Heart right ventricle (tissue), 16 donors: ENCODE data around the gene SHISAL1. TPM values are rescaled to one million over a fixed set of nuclear protein-coding genes. Genes with fewer than 3 reads are reported as not detected.

Experiments
- ATAC-seq, 8 donors: fragments of 200-7000 bp; cut with Tn5 transposase; one replicate each; pipeline ENCODE4 v1.9.1; 2020; ENCODE audit warnings: mild to moderate bottlenecking in 8 of 8, moderate library complexity in 8 of 8, moderate number of reproducible peaks in 1 of 8
- DNase-seq, 2 donors: peaks; one replicate each; pipeline ENCODE4 v3.0.0-alpha.2; 2020
- H3K27ac ChIP-seq, 10 donors: fragments of 200-600 bp; sonication (generic) in 2 of 10; one replicate each; pipeline versions ENCODE4 v1.5.0 to v1.8.0; 2020 to 2022; ENCODE audit warnings: mild to moderate bottlenecking in 3 of 10
- H3K27me3 ChIP-seq, 7 donors: fragments of 200-600 bp; one replicate each; pipeline ENCODE4 v1.8.0; 2021 to 2022; ENCODE audit warnings: mild to moderate bottlenecking in 2 of 7
- H3K36me3 ChIP-seq, 9 donors: fragments of 200-600 bp; sonication (generic) in 1 of 9; one replicate each; pipeline versions ENCODE4 v1.5.0 to v1.8.0; 2020 to 2022; ENCODE audit warnings: mild to moderate bottlenecking in 2 of 9
- H3K4me1 ChIP-seq, 9 donors: fragments of 200-600 bp; sonication (generic) in 1 of 9; one replicate each; pipeline versions ENCODE4 v1.5.0 to v1.8.0; 2020 to 2022; ENCODE audit warnings: mild to moderate bottlenecking in 4 of 9
- H3K4me3 ChIP-seq, 10 donors: fragments of 200-600 bp; sonication (generic) in 2 of 10; one replicate each; pipeline versions ENCODE4 v1.5.0 to v1.8.0; 2020 to 2022; ENCODE audit warnings: mild to moderate bottlenecking in 7 of 10, moderate library complexity in 2 of 10
- H3K9me3 ChIP-seq, 11 donors: fragments of 200-600 bp in 10 of 11; sonication (generic) in 2 of 11; one replicate each; pipeline versions ENCODE4 v1.5.0 to v1.8.0; 2013 to 2022; ENCODE audit warnings: mild to moderate bottlenecking in 2 of 11, control low read depth in 1 of 11, moderate library complexity in 1 of 11
- WGBS, 2 donors: extraction: QIAGEN DNeasy Blood & Tissue Kit; methylation state at CpG; one replicate each; pipeline ENCODE4 v1.1.7; 2013; ENCODE audit warnings: inconsistent platforms in 1 of 2; 5-methylcytosine and 5-hydroxymethylcytosine counted together
- intact Hi-C, 10 donors: fragments of 100-400 bp; cut with DNase I; formaldehyde crosslinking; loops; one replicate each; pipeline versions ENCODE4 v1.11.1 to v1.14.2; 2022
- polyA plus RNA-seq, 2 donors: library from polyadenylated mRNA; stranded (reverse); fragments of 200-250 nt; gene quantifications; one replicate each; pipeline ENCODE4 v1.2.3, GENCODE V29; 2013
- total RNA-seq, 10 donors: library from RNA; stranded (reverse); fragmentation: NEBNext Ultra II Directional in 3 of 10; extraction: Animal tissue kit (Norgen Biotek cat#: 25700) in 3 of 10; gene quantifications; one replicate each; pipeline versions ENCODE4 v1.2.1 to v1.2.4, GENCODE V29; 2021 to 2023
- TF ChIP-seq, protein P1 (sequence below), 9 donors: fragments of 200-600 bp; sonication (generic) in 2 of 9; IDR thresholded peaks; one replicate each; pipeline versions ENCODE4 v1.5.0 to v1.8.0; 2021 to 2022; ENCODE audit warnings: antibody characterized with exemption in 9 of 9, mild to moderate bottlenecking in 5 of 9, moderate library complexity in 1 of 9
- donor health status: Arrhythmogenic right ventricular cardiomyopathy.
- donor health status: ischemic (EF 13 %, LVEDD 7.1; RV severe dilation, severe dysfunction).
- donor health status: healthy with polysubstance abuse.
- donor health status: DM: no; HTN: yes; CAD: no.
- donor health status: DM: no; HTN: no; CAD: no.
- donor health status: ischemic (EF 25% LVEDD 6.9; RV normal size, moderate dysfunction).
- donor health status: ischemic (EF 25% LVEDD 5.7; RV mildly dilated, moderate dysfunction).
- donor health status: healthy.
- donor health status: DM: yes; HTN: yes; CAD: no.
- donor health status: Ischemic cardiomyopathy.
- donor health status: ischemic (EF 35%, LVEDD 5.7; RV mildly dilated, moderate dysfunction).
- donor health status: nonischemic (EF 11% LVEDD 7.7; RV severe dilation, severe dysfunction).
- donor health status: DM: yes; HTN: yes; CAD: no.
- donor health status: PGD.
- donor health status: ischemic (EF 29% LVEDD 5.4; RV normal size, mild dysfunction).
- donor health status: nonischemic (EF 23%, LVEDD 6.1; RV moderate dilation, normal function).

SHISAL1 gene
- total and polyA plus RNA-seq, 12 donors = 0.15 to 1.7 (median 0.63) TPM

DNA sequence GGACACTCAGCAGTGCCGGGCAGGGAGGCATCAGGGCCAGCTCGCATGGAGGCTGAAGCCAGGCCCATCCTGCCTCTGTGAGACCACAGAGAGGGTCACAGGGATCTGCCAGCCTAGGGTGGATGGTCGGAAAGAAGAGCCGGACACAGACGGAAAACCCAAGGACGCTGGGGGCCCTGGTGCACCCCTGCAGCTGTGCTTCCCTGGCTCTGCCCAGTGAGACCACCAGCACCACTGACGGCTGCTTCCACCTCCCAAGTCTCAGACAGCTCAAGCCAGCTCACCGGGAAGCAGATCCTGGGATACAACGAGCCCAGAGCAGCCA lies 42.2 kb downstream of the SHISAL1 start:
- Histone ChIP-seq H3K27me3 (peaks cover 0 to 4% (median 0%) of the 10 kb centered on the region in 7 donors), H3K4me1 (peaks cover 0 to 5% (median 0%) of the 10 kb centered on the region in 9 donors), H3K4me3 (no peak overlapping the region), H3K36me3 (no peaks in the 10 kb centered on the region), H3K9me3 (peaks cover 0 to under 1% (median 0%) of the 10 kb centered on the region in 11 donors), H3K27ac (no peak overlapping the region)
- no peak for ATAC-seq
- TF ChIP-seq, protein P1, sequence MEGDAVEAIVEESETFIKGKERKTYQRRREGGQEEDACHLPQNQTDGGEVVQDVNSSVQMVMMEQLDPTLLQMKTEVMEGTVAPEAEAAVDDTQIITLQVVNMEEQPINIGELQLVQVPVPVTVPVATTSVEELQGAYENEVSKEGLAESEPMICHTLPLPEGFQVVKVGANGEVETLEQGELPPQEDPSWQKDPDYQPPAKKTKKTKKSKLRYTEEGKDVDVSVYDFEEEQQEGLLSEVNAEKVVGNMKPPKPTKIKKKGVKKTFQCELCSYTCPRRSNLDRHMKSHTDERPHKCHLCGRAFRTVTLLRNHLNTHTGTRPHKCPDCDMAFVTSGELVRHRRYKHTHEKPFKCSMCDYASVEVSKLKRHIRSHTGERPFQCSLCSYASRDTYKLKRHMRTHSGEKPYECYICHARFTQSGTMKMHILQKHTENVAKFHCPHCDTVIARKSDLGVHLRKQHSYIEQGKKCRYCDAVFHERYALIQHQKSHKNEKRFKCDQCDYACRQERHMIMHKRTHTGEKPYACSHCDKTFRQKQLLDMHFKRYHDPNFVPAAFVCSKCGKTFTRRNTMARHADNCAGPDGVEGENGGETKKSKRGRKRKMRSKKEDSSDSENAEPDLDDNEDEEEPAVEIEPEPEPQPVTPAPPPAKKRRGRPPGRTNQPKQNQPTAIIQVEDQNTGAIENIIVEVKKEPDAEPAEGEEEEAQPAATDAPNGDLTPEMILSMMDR (IDR thresholded peaks at IDR 0.05) = no peak
- intact Hi-C loops = no loop called here
- WGBS, 2 donors = 82 to 83% methylated on average over 9 of the region's 9 CpGs
- DNase-seq = no peak

- DNase-seq (no peak), ATAC-seq (no peak)
- no peak overlapping the region for H3K27ac ChIP-seq
- H3K4me3 ChIP-seq = no peak overlapping the region
- peaks cover 0 to 5% (median 0%) of the 10 kb centered on the region in 11 donors for H3K9me3 ChIP-seq
- TF ChIP-seq, protein P1 (IDR thresholded peaks at IDR 0.05) = no peak
- H3K27me3 ChIP-seq = peaks cover 0 to 4% (median 0%) of the 10 kb centered on the region in 7 donors
- H3K4me1 ChIP-seq = peaks cover 0 to 5% (median 0%) of the 10 kb centered on the region in 9 donors
- intact Hi-C loops = no loop called here
- 77 to 78% methylated on average over 17 of the region's 17 CpGs for WGBS, 2 donors
- no peaks in the 10 kb centered on the region for H3K36me3 ChIP-seq
Observed at GRCh38 chr22:44269757-44270555, 42.8 kb downstream of the SHISAL1 start.

DNA sequence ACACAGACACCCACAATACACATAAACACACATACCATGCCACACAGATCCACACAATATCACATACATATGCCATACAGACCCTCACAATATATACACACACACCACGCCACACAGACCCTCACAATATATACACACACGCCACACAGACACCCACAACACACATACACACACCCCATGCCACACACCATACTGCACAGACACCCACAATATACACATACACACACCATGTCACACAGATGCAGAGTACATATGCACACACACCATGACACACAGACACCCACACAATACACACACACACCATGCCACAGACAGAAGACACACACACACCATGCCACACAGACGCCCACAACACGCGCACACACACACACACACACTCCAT lies 43.6 kb downstream of the SHISAL1 start:
- WGBS, 2 donors = 78 to 90% methylated on average over 5 of the region's 5 CpGs
- Histone ChIP-seq H3K9me3 (peaks cover 0 to 5% (median 0%) of the 10 kb centered on the region in 11 donors), H3K27me3 (no peaks in the 10 kb centered on the region), H3K4me3 (no peak overlapping the region), H3K36me3 (no peaks in the 10 kb centered on the region), H3K27ac (no peak overlapping the region), H3K4me1 (peaks cover 0 to 5% (median 0%) of the 10 kb centered on the region in 9 donors)
- ATAC-seq = no peak
- TF ChIP-seq, protein P1 (IDR thresholded peaks at IDR 0.05) = no peak
- no peak for DNase-seq
- intact Hi-C loops = no loop called here

DNA sequence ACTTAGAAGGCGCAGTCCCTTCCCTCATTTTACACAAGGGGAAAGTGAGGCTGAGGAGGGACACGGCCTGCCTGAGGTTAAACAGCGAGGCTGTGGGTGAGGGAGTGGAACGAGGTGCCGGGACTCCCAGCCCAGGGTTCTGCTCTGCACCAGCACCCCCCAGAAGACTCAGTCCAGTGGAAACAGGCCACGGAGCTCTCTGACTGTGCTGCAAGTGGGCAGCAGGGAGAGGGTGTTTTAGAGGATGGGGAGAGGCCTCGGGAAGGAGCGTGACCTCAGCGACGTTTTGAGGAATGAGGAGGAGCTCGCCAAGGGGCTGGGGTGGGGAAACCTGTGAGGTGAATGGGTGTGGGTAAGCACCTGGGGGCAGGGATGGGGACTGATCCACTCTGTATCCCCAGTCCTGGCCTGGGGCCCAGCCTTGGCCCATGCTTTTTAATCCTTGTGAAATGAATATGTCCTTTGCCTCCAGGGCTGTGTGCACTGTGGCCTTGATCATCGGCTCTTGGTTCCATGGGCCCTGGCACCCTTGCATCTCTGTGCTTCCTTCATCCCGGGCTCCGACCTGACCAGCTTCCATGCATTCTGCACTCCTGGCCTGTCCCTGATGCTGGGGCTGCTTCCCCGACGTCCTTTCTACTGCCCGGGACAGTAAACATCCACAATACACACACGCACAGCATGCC lies 44.2 kb downstream of the SHISAL1 start:
- TF ChIP-seq, protein P1 (IDR thresholded peaks at IDR 0.05) = no peak
- no peak for DNase-seq
- WGBS, 2 donors = 84 to 89% methylated on average over 18 of the region's 18 CpGs

More for the DNA sequence above, 44.2 kb downstream of the SHISAL1 start:
- intact Hi-C loops = no loop called here
- H3K4me1 ChIP-seq = peaks cover 0 to 5% (median 0%) of the 10 kb centered on the region in 9 donors
- no peak overlapping the region for H3K27ac ChIP-seq
- no peak for ATAC-seq
- no peaks in the 10 kb centered on the region for H3K36me3 ChIP-seq
- no peaks in the 10 kb centered on the region for H3K27me3 ChIP-seq
- H3K4me3 ChIP-seq = no peak overlapping the region
- H3K9me3 ChIP-seq = peaks cover 0 to 7% (median 0%) of the 10 kb centered on the region in 11 donors
